DND-41 (cell line): ENCODE data around the gene SERPINB6.

Source experiments
- ATAC-seq: fragments of 200-7000 bp; cut with Tn5 transposase; 3 replicates; pipeline ENCODE4 v1.9.1; 2021; ENCODE audit warnings: low read depth; ENCODE audit not compliant: insufficient read depth
- DNase-seq: peaks from one replicate; pipeline ENCODE4 v3.0.0-alpha.2; 2020
- H2AFZ ChIP-seq: 2 replicates; pipeline ENCODE4 v1.6.0; 2012; ENCODE audit warnings: low read depth, low read length
- H3K27ac ChIP-seq: 2 replicates; pipeline ENCODE4 v1.5.1; 2012; ENCODE audit warnings: low read length, inconsistent platforms
- H3K27me3 ChIP-seq: fragments of 200-600 bp; sonication (generic); 2 replicates; pipeline ENCODE4 v1.6.0; 2012; ENCODE audit warnings: low read length, mild to moderate bottlenecking, inconsistent platforms; ENCODE audit not compliant: insufficient read depth, poor library complexity
- H3K36me3 ChIP-seq: 2 replicates; pipeline ENCODE4 v1.5.1; 2012; ENCODE audit warnings: low read length, inconsistent platforms; ENCODE audit not compliant: insufficient read depth
- H3K4me1 ChIP-seq: 2 replicates; pipeline ENCODE4 v1.5.1; 2012; ENCODE audit warnings: mild to moderate bottlenecking, low read length; ENCODE audit not compliant: insufficient read depth
- H3K4me2 ChIP-seq: 2 replicates; pipeline ENCODE4 v1.6.0; 2012; ENCODE audit warnings: mild to moderate bottlenecking, moderate library complexity, low read length, inconsistent platforms; ENCODE audit not compliant: insufficient read depth
- H3K4me3 ChIP-seq, 2 experiments: fragments of 200-600 bp in 1 of 2; shearing (Covaris generic) in 1 of 2; 2 replicates each; pipeline ENCODE4 v1.5.1; 2012 to 2016; ENCODE audit warnings: inconsistent platforms in 2 of 2, low read length in 2 of 2, mild to moderate bottlenecking in 2 of 2, low read depth in 1 of 2, moderate library complexity in 1 of 2
- H3K79me2 ChIP-seq: 2 replicates; pipeline ENCODE4 v1.6.0; 2012; ENCODE audit warnings: low read length, inconsistent platforms; ENCODE audit not compliant: insufficient read depth
- H3K9ac ChIP-seq: 2 replicates; pipeline ENCODE4 v1.6.0; 2012; ENCODE audit warnings: low read depth, mild to moderate bottlenecking, inconsistent platforms, low read length, moderate library complexity
- H3K9me3 ChIP-seq: 2 replicates; pipeline ENCODE4 v1.5.1; 2012; ENCODE audit warnings: low read length, moderate library complexity, mild to moderate bottlenecking, inconsistent platforms; ENCODE audit not compliant: insufficient read depth, severe bottlenecking
- H4K20me1 ChIP-seq: 2 replicates; pipeline ENCODE4 v1.6.0; 2012; ENCODE audit warnings: low read length; ENCODE audit not compliant: insufficient read depth
- CTCF ChIP-seq: IDR thresholded peaks from 2 replicates; pipeline ENCODE4 v1.5.1; 2012; ENCODE audit warnings: borderline replicate concordance, low read length, moderate library complexity, mild to moderate bottlenecking; ENCODE audit not compliant: poor library complexity, severe bottlenecking; ENCODE audit errors: extremely low read depth
- EZH2 ChIP-seq: IDR thresholded peaks from 3 replicates; pipeline ENCODE4 v1.6.1; 2012; ENCODE audit warnings: borderline replicate concordance, low read depth, mild to moderate bottlenecking, moderate library complexity, low read length, inconsistent platforms; ENCODE audit not compliant: severe bottlenecking

The SERPINB6 gene

DNA sequence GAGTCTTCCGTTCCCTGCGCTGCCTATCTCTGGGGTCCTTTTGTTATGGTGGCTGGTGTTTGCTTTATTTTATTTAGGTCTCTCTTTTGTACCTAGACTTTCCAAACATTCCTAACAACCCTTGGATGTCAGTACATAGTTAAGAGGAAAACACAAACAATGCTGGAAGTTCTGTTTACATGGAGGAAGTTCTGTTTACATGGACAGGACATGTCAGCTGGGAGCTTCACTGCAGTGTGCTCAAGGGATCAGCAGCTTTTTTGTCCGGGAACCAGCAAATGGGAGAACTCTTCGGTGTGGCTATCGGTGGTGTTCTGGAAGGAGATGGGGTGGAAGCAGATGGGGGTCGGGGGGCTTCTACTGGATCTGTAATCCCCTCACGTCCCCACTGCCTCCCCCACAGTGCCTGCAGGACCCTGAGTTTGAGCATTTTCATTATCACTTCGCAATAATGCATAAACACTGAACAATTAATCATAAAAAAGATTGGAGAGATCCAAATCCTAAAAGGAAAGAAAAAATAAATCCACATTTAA lies 2.7 kb downstream of the SERPINB6 start:
- peaks cover 19% of the 10 kb centered on the region for H3K27me3 ChIP-seq
- H3K27ac ChIP-seq = no peak overlapping the region
- TF ChIP-seq EZH2 (no peak), CTCF (no peak)
- no peaks in the 10 kb centered on the region for H3K9me3 ChIP-seq
- no peak overlapping the region for H3K4me3 ChIP-seq
- no peaks in the 10 kb centered on the region for H4K20me1 ChIP-seq
- DNase-seq (no peak), ATAC-seq (no peak)
- H3K4me1 ChIP-seq = peaks cover 2% of the 10 kb centered on the region; the same call in 1 of the 2 replicates
- H2AFZ ChIP-seq = no peak overlapping the region
- H3K79me2 ChIP-seq = no peaks in the 10 kb centered on the region
- no peak overlapping the region for H3K4me2 ChIP-seq
- H3K36me3 ChIP-seq = no peaks in the 10 kb centered on the region
- no peak overlapping the region for H3K9ac ChIP-seq

GRCh38 chr6:2967936-2968335 lies 3.4 kb downstream of the SERPINB6 start:
- H3K79me2 ChIP-seq = no peaks in the 10 kb centered on the region

DNA sequence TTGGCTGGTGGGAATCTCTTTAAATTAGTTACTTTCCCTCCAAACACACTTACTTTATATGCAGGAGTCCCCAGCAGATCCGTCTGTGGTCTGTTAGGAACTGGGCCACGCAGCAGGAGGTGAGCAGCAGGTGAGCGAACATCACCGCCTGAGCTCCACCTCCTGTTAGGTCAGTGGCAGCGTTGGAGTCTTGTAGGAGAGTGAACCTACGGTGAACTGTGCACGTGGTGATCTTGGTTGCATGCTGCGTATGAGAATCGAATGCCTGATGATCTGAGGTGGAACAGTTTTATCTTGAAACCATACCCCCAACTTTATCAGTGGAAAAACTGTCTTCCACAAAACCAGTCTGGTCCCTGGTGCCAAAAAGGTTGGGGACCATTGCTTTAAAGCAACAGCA lies 5.0 kb downstream of the SERPINB6 start:
- Histone ChIP-seq H3K4me2 (no peak overlapping the region), H3K9me3 (no peaks in the 10 kb centered on the region), H3K4me3 (no peak overlapping the region), H2AFZ (no peak overlapping the region), H3K4me1 (no peaks in the 10 kb centered on the region), H3K9ac (no peak overlapping the region), H3K36me3 (no peaks in the 10 kb centered on the region), H4K20me1 (no peaks in the 10 kb centered on the region), H3K79me2 (no peaks in the 10 kb centered on the region), H3K27me3 (peaks cover 31% of the 10 kb centered on the region), H3K27ac (no peak overlapping the region)
- ATAC-seq (no peak), DNase-seq (no peak)
- TF ChIP-seq CTCF (no peak), EZH2 (no peak)

More at GRCh38 chr6:2967936-2968335, 3.4 kb downstream of the SERPINB6 start:
- no peak for TF ChIP-seq EZH2
- TF ChIP-seq CTCF = no peak
- no peaks in the 10 kb centered on the region for H3K9me3 ChIP-seq
- no peaks in the 10 kb centered on the region for H3K4me1 ChIP-seq
- H3K4me3 ChIP-seq = no peak overlapping the region
- DNase-seq (no peak), ATAC-seq (no peak)
- no peaks in the 10 kb centered on the region for H4K20me1 ChIP-seq
- H3K9ac ChIP-seq = no peak overlapping the region
- H3K36me3 ChIP-seq = no peaks in the 10 kb centered on the region
- no peak overlapping the region for H2AFZ ChIP-seq
- H3K27ac ChIP-seq = no peak overlapping the region
- H3K4me2 ChIP-seq = no peak overlapping the region
- H3K27me3 ChIP-seq = peaks cover 21% of the 10 kb centered on the region
